RWPE2 (cell line): ENCODE results near the gene PAK3.
A peak's percentile ranks its signal among the peaks of the same experiment; 100 is the strongest.

Experiments
- ATAC-seq: fragments of 200-7000 bp; cut with Tn5 transposase; 3 replicates; pipeline ENCODE4 v1.9.1; 2021; ENCODE audit warnings: low read depth
- DNase-seq: peaks from one replicate; pipeline ENCODE4 v3.0.0-alpha.2; 2020; ENCODE audit warnings: low spot score
- H3K27ac ChIP-seq: fragments of 450-650 bp; 2 replicates; pipeline ENCODE4 v1.5.1; 2017; ENCODE audit warnings: mild to moderate bottlenecking; ENCODE audit not compliant: poor library complexity, severe bottlenecking
- H3K27me3 ChIP-seq: fragments of 250-450 bp; sonication (Bioruptor Pico); 2 replicates; pipeline ENCODE4 v1.5.1; 2021; ENCODE audit warnings: mild to moderate bottlenecking, moderate library complexity; ENCODE audit not compliant: insufficient read depth, poor library complexity, severe bottlenecking
- H3K36me3 ChIP-seq: fragments of 250-450 bp; sonication (Bioruptor Pico); 2 replicates; pipeline ENCODE4 v1.5.1; 2020; ENCODE audit warnings: low read depth, mild to moderate bottlenecking, moderate library complexity
- H3K4me1 ChIP-seq: fragments of 250-450 bp; sonication (Bioruptor Pico); 2 replicates; pipeline ENCODE4 v1.5.1; 2021; ENCODE audit warnings: mild to moderate bottlenecking, moderate library complexity; ENCODE audit not compliant: insufficient read depth, poor library complexity, severe bottlenecking
- H3K4me3 ChIP-seq: fragments of 250-450 bp; sonication (Bioruptor Pico); 2 replicates; pipeline ENCODE4 v1.5.1; 2021; ENCODE audit warnings: mild to moderate bottlenecking, moderate library complexity; ENCODE audit not compliant: severe bottlenecking
- H3K9me3 ChIP-seq: fragments of 250-450 bp; sonication (Bioruptor Pico); 2 replicates; pipeline ENCODE4 v1.5.1; 2021; ENCODE audit warnings: mild to moderate bottlenecking, moderate library complexity; ENCODE audit not compliant: severe bottlenecking
- CTCF ChIP-seq: fragments of 450-650 bp; IDR thresholded peaks from one replicate; pipeline ENCODE4 v1.5.1; 2017; ENCODE audit warnings: mild to moderate bottlenecking, moderate library complexity; ENCODE audit not compliant: poor library complexity, severe bottlenecking

The PAK3 gene

GRCh38 chrX:111167334-111167733, 71.3 kb downstream of the PAK3 start:
- Histone ChIP-seq H3K27me3 (no peaks in the 10 kb centered on the region), H3K4me1 (no peaks in the 10 kb centered on the region), H3K4me3 (no peak overlapping the region), H3K9me3 (no peaks in the 10 kb centered on the region), H3K36me3 (no peaks in the 10 kb centered on the region), H3K27ac (no peak overlapping the region)
- ATAC-seq: no peak
- TF ChIP-seq CTCF: no peak
- DNase-seq: no peak

- no peak overlapping the region for H3K4me3 ChIP-seq
- no peaks in the 10 kb centered on the region for H3K27me3 ChIP-seq
- no peaks in the 10 kb centered on the region for H3K9me3 ChIP-seq
- peak; percentile 44 for TF ChIP-seq CTCF
- DNase-seq (no peak), ATAC-seq (no peak; the same call in 2 of the 3 replicates)
- H3K4me1 ChIP-seq: no peaks in the 10 kb centered on the region
- no peak overlapping the region for H3K27ac ChIP-seq
- no peaks in the 10 kb centered on the region for H3K36me3 ChIP-seq
These were observed 72.3 kb downstream of the PAK3 start for GRCh38 chrX:111168314-111168713.

GRCh38 chrX:111169141-111169540, 73.2 kb downstream of the PAK3 start:
- Histone ChIP-seq H3K36me3 (no peaks in the 10 kb centered on the region), H3K27ac (no peak overlapping the region), H3K27me3 (no peaks in the 10 kb centered on the region), H3K4me1 (no peaks in the 10 kb centered on the region), H3K9me3 (no peaks in the 10 kb centered on the region), H3K4me3 (no peak overlapping the region)
- TF ChIP-seq CTCF: no peak
- ATAC-seq (no peak), DNase-seq (no peak)

- H3K27ac ChIP-seq: no peak overlapping the region
- DNase-seq (no peak), ATAC-seq (no peak)
- no peaks in the 10 kb centered on the region for H3K9me3 ChIP-seq
- H3K36me3 ChIP-seq: no peaks in the 10 kb centered on the region
- H3K4me3 ChIP-seq: no peak overlapping the region
- no peaks in the 10 kb centered on the region for H3K27me3 ChIP-seq
- no peaks in the 10 kb centered on the region for H3K4me1 ChIP-seq
- no peak for TF ChIP-seq CTCF
These were observed 74.0 kb downstream of the PAK3 start for GRCh38 chrX:111170017-111170416.

GRCh38 chrX:111180750-111181240, 84.8 kb downstream of the PAK3 start:
- TF ChIP-seq CTCF: no peak
- no peak overlapping the region for H3K27ac ChIP-seq
- no peak for DNase-seq

More at GRCh38 chrX:111180750-111181240, 84.8 kb downstream of the PAK3 start:
- Histone ChIP-seq H3K36me3 (no peaks in the 10 kb centered on the region), H3K4me3 (no peak overlapping the region), H3K4me1 (peaks cover 5% of the 10 kb centered on the region), H3K9me3 (no peaks in the 10 kb centered on the region), H3K27me3 (no peaks in the 10 kb centered on the region)
- ATAC-seq: no peak
